Mucosa of rectum (tissue), 2 donors: Measurements from ENCODE around the gene S100A5.
"Not testable (repeated sequence)": the region's sequence is repeated elsewhere in the genome, so short reads cannot be mapped to it uniquely, and the experiment has no call there.

Experiments
- H3K27ac ChIP-seq, 2 donors: one replicate each; pipeline ENCODE4 v1.7.0; 2013; ENCODE audit warnings: inconsistent platforms in 2 of 2, low read depth in 2 of 2, low read length in 2 of 2
- H3K27me3 ChIP-seq, 2 donors: one replicate each; pipeline ENCODE4 v1.7.0; 2013; ENCODE audit warnings: low read length in 2 of 2; ENCODE audit not compliant: control insufficient read depth in 2 of 2, insufficient read depth in 2 of 2
- H3K36me3 ChIP-seq, 2 donors: one replicate each; pipeline ENCODE4 v1.7.0; 2013; ENCODE audit warnings: low read length in 2 of 2; ENCODE audit not compliant: control insufficient read depth in 2 of 2, insufficient read depth in 2 of 2
- H3K4me1 ChIP-seq, 2 donors: one replicate each; pipeline ENCODE4 v1.7.0; 2013; ENCODE audit warnings: low read length in 2 of 2, mild to moderate bottlenecking in 1 of 2; ENCODE audit not compliant: control insufficient read depth in 2 of 2, insufficient read depth in 2 of 2
- H3K4me3 ChIP-seq, 2 donors: one replicate each; pipeline ENCODE4 v1.7.0; 2013; ENCODE audit warnings: low read length in 2 of 2
- H3K9ac ChIP-seq, 2 donors: one replicate each; pipeline ENCODE4 v1.7.0; 2013; ENCODE audit warnings: low read length in 2 of 2, low read depth in 1 of 2, mild to moderate bottlenecking in 1 of 2
- H3K9me3 ChIP-seq, 2 donors: one replicate each; pipeline ENCODE4 v1.7.0; 2013; ENCODE audit warnings: low read length in 2 of 2; ENCODE audit not compliant: control insufficient read depth in 2 of 2
- donor health status: healthy.
- donor health status: Normal muscosa, but diverticular disease.

S100A5 gene

DNA sequence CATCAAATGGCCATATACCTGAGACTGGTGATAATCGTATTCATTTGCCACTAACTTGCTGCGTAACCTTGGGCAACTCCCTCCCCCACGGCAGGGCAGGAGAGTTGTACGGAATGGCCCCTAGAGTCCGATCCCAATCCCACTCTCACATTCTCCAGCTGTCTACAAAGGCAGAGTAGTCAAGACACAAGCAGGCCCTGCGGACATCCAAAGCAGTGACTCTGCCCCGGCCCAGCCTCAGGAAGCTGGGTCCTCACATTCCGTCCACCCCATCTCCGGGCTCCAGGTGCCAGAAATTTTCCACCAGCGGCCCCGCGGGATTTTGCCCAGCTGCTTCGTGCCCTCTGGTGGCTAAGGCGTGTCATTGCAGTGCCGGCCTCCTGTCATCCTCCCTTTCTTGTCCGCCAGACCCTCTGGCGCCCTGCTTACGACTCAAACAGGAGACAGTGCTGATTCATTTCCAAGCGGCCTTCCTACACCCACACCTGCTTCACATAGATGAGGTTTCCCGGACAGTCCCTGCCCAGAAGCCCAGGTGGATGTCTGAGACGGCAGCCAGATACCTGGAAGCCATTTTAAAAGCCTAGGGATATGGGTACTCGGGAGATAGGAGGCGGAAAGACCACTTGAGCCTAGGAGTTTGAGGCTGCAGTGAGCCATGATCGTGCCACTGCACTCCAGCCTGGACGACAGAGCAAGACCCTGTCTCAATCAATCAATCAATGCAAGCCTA lies 27.8 kb upstream of the S100A5 start:
- H3K9ac ChIP-seq = peak overlapping the region; percentile 47 to 70
- no peaks in the 10 kb centered on the region for H3K9me3 ChIP-seq
- peak overlapping the region; percentile 69 to 75 for H3K27ac ChIP-seq
- peaks cover 34 to 44% of the 10 kb centered on the region in 2 donors for H3K4me1 ChIP-seq
- no peaks in the 10 kb centered on the region for H3K36me3 ChIP-seq
- no peaks in the 10 kb centered on the region for H3K27me3 ChIP-seq
- H3K4me3 ChIP-seq = peak overlapping the region; percentile 54 to 71

DNA sequence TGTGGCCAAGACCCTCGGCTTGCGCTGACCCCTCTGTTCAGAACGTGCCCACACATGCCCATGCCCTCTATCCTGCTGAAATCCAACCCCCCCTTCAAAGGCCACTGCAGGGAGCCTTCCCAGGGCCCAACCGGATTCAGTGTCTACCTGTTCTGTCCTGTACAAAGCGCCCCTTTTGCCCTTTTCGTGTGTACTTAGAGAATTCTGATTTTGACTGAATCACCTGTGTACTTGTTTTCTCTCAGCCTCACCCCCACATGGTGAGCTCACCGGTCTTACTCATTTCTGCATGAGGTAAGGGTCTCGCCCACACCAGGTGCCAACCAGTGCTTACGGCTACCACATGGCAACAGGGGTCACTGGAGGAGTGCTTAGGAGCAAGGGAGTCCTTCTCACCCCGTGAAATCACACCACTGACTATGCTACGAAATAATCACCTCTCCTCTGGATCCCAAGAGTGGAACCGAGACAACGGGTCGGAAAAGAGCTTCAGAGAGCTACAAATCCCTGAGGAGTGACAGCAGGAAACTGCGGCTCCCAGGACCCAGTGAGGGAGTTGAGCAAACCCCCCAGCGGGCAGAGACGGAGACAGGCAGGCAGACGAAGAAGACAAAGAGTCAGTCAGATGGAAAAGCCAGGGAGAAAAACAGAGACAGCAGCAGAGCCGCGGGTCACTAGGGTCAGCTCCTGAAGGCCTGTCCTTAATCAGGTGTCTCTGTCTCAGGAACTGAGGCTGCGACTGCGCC lies 27.1 kb upstream of the S100A5 start:
- peaks cover 34 to 44% of the 10 kb centered on the region in 2 donors for H3K4me1 ChIP-seq
- H3K9ac ChIP-seq = peak overlapping the region; percentile 47 to 70
- H3K36me3 ChIP-seq = no peaks in the 10 kb centered on the region
- peak overlapping the region; percentile 69 to 75 for H3K27ac ChIP-seq
- H3K4me3 ChIP-seq = peak overlapping the region; percentile 54 to 71
- no peaks in the 10 kb centered on the region for H3K27me3 ChIP-seq
- no peaks in the 10 kb centered on the region for H3K9me3 ChIP-seq

DNA sequence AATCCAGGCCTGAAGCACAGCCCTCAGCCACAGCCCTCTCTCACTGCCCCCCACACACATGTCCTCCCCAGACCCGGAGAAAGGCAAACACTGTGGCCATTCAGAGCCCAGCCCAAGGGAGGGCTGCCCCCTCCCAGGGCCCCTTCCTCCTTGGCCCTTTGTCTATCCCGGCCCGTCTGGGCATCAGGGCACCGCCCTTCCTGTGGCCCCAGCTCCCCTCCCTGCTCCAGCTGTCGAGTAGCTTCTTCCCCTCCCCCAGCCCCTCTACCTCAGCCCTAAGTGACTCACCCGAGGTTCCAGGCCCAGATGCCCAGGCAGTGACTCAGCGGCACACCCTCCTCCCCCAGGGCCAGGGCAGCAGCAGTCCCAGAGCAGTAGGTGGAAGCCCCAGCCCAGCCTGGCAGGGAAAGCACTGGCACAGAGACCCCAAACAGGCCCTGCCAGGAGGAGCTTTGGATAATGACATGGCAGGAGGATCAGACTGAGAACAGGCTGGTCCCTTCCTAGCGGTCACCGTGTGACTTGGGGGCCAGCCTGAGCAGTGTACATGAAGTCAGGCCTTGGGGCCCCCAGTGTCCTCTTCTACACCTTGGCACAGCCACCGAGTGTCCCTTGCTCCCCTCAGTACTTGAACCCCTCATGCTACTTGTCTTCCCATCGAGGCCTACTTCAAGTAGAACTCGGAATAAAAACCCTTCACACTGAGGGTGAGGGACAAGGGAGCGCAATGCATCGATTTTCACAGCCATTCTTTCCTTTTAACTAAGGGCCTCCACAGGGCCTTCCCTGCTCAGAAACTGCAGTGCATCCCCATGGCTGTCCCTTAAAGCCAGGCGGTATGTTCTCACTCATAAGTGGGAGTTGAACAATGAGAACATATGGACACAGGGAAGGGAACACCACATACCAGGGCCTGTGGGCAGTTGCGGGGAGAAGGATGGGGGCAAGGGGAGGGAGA lies 26.0 kb upstream of the S100A5 start:
- Histone ChIP-seq H3K27me3 (no peaks in the 10 kb centered on the region), H3K9ac (peak overlapping the region; percentile 76 to 90), H3K4me3 (peak overlapping the region; percentile 28 to 31), H3K27ac (peak overlapping the region; percentile 98), H3K9me3 (no peaks in the 10 kb centered on the region), H3K4me1 (peaks cover 34 to 41% of the 10 kb centered on the region in 2 donors), H3K36me3 (no peaks in the 10 kb centered on the region)

DNA sequence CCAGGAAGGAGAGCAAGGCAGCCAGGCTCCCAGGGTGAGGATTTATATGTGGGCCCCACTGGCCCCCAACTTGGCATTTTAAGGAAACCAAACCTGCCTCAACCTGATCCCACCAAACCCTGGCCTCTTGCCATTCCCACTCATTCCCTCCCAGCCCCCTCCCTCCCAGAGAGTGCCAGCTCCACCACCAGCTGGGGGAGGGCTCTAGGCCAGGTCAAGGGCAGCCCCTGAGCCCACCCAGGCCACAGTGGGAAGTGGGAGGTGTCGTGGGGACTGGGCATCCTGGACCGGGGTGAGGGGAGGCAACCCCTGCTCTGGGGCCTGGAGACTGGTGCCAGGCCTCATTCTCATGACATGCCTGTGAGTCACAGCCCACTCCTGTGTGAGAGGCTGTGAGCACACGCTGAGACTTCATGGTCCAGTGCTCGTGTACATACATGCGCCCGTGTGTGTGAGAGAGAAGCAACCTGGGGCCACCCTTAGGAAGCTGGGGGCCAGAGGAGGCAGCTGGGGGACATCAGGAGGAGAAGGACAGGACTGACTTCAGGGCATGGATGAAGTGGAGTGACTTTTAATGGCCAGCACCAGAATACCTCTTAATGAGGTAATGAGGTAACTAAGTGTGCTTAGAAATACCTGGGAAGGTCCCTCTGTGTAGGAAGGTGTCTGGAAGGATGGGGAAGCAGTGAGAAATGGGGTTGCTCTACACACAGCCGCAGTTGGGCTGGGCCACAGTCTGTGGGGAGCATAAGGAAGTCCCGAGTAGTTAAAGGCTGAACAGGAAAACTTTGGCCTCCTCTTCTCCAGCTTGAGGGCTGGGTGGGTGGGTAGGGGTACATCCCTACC lies 25.0 kb upstream of the S100A5 start, which contains the start of gene S100A2:
Gene S100A2, minus strand, starts transcription at position 316 of the 846 bp plus-strand sequence. CDS start 1,967 bp downstream, outside the sequence.
- peak within 1 kb of the TSS; percentile 76 to 90 for H3K9ac ChIP-seq
- no peaks in the 10 kb centered on the region for H3K27me3 ChIP-seq
- peak within 1 kb of the TSS; percentile 31 to 34 for H3K4me3 ChIP-seq
- H3K9me3 ChIP-seq = no peaks in the 10 kb centered on the region
- H3K36me3 ChIP-seq = no peaks in the 10 kb centered on the region
- peaks cover 34 to 38% of the 10 kb centered on the region in 2 donors for H3K4me1 ChIP-seq
- H3K27ac ChIP-seq = peak within 1 kb of the TSS; percentile 98

DNA sequence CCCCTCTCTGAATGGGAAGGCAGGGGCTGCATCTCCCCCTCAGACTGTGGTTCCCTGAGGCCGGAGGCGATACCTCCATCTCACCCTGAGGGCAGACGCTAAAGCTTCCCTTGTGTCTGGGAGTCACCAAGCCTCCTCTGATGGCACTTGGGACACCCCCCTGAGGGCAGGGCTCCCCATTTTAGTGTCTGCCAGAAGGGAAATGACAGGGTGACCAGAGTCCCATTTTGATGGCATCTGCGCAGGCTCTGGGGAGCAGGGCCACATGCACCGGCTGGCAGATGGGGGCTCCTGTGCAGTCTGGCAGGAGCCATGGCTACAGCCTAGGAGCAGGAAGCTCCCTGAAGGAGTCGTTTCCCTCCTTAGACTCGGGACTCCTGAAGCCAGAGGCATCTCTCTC lies 23.3 kb upstream of the S100A5 start:
- Histone ChIP-seq H3K4me1 (peaks cover 34 to 37% of the 10 kb centered on the region in 2 donors), H3K27ac (no peak overlapping the region)

DNA sequence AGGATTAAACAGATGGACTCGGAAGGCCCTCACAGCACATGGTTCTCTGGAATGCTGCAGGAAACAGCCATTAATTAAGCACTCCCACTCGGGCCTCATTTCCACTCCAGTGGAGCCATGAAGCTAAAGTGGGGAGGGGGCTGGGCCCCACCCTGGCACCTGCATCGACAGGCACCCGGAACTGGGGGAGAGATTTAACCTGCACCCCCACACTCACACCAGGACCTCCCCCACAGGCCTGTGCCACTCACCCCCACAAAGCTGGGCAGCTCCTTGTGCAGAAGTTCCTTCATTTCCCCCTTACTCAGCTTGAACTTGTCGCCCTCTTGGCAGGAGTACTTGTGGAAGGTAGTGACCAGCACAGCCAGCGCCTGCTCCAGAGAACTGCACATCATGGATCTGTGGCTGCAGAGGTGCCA lies 22.8 kb upstream of the S100A5 start:
- peaks cover 31 to 32% of the 10 kb centered on the region in 2 donors for H3K4me1 ChIP-seq
- H3K9ac ChIP-seq = no peak overlapping the region
- H3K27me3 ChIP-seq = no peaks in the 10 kb centered on the region
- H3K27ac ChIP-seq = no peak overlapping the region
- no peak overlapping the region for H3K4me3 ChIP-seq
- no peaks in the 10 kb centered on the region for H3K36me3 ChIP-seq
- no peaks in the 10 kb centered on the region for H3K9me3 ChIP-seq

More for the DNA sequence above, 23.3 kb upstream of the S100A5 start:
- Histone ChIP-seq H3K9ac (no peak overlapping the region), H3K4me3 (no peak overlapping the region), H3K27me3 (no peaks in the 10 kb centered on the region), H3K36me3 (no peaks in the 10 kb centered on the region), H3K9me3 (no peaks in the 10 kb centered on the region)

DNA sequence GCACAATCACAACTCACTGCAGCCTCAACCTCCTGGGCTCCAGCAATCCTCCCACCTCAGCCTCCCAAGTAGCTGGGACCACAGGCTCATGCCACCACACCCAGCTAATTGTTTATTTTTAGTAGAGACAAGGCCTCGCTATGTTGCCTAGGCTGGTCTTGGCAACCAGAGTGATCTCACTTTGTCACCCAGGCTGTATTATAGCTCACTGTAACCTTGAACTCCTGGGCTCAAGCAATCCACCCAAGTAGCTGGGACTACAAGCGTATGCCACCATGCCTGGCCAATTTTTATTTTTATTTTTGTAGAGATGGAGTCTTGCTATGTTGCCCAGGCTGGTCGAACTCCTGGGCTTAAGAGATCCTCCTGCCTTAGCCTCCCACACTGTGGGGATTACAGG lies 21.3 kb upstream of the S100A5 start:
- not testable (repeated sequence) for H3K9ac ChIP-seq

DNA sequence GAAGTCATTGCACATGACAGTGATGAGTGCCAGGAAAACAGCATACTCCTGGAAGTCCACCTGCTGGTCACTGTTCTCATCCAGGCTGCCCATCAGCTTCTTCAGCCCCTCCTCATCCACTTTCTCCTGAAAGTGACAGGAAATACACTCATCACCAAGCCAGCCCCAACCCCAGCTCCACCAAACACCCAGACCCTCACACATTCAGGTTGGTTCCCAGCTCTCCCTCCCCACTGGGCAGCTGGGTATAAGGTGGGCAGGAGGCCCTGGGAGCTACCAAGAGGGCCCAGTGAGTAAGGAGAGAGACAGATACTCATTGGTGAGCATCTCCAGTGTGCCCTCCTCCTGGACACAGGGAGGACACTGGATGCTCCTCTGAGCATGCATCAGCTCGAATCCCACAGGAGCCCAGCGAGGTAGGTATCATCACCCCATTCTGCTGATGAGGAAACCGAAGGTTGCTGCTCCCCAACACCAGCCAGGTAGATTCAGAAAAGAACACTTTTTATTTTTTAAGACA lies 20.8 kb upstream of the S100A5 start:
- no peaks in the 10 kb centered on the region for H3K36me3 ChIP-seq
- no peak overlapping the region for H3K4me3 ChIP-seq
- no peak overlapping the region for H3K27ac ChIP-seq
- peaks cover 14% of the 10 kb centered on the region in 2 donors for H3K4me1 ChIP-seq
- no peaks in the 10 kb centered on the region for H3K27me3 ChIP-seq
- H3K9ac ChIP-seq = no peak overlapping the region
- H3K9me3 ChIP-seq = no peaks in the 10 kb centered on the region

More for the DNA sequence above, 21.3 kb upstream of the S100A5 start:
- H3K4me3 ChIP-seq, H3K27me3 ChIP-seq, H3K36me3 ChIP-seq, H3K27ac ChIP-seq, H3K9me3 ChIP-seq: not testable (repeated sequence)
- H3K4me1 ChIP-seq = peaks cover 19% of the 10 kb centered on the region in 2 donors
